ENCODE measurements around the gene PDSS2.

DNA sequence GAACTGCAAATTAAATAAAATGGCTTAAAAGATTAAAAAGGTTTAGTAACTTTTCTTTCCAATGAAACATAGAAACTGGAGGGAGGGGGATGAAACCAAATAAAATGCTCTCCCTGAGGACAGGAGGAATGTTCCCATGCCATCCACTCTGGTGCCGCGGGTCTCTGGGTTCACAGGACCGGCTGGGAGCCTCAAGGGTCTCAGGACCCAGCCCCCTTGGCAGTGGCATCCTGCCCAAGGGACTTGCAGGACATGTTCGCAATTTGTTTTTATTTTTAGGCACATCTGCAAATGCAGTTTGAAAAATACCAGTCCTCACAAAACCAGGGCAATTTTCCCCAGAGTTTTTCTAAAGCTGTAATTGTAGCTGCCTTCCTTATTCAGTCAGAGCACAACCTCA is 351.6 kb downstream of the PDSS2 start:
- no peak for TF ChIP-seq EZH2 (IDR thresholded peaks at IDR 0.05; ENCODE audit: low read depth)
- TF ChIP-seq, protein P1, sequence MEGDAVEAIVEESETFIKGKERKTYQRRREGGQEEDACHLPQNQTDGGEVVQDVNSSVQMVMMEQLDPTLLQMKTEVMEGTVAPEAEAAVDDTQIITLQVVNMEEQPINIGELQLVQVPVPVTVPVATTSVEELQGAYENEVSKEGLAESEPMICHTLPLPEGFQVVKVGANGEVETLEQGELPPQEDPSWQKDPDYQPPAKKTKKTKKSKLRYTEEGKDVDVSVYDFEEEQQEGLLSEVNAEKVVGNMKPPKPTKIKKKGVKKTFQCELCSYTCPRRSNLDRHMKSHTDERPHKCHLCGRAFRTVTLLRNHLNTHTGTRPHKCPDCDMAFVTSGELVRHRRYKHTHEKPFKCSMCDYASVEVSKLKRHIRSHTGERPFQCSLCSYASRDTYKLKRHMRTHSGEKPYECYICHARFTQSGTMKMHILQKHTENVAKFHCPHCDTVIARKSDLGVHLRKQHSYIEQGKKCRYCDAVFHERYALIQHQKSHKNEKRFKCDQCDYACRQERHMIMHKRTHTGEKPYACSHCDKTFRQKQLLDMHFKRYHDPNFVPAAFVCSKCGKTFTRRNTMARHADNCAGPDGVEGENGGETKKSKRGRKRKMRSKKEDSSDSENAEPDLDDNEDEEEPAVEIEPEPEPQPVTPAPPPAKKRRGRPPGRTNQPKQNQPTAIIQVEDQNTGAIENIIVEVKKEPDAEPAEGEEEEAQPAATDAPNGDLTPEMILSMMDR (conservative IDR thresholded peaks at IDR 0.05): no peak
